Liver (tissue), 9 donors: ENCODE data around the gene PPP2R2C. TPM values are rescaled to one million over a fixed set of nuclear protein-coding genes. Genes with fewer than 3 reads are reported as not detected.

Experiments used
- DNase-seq: peaks from one replicate; pipeline ENCODE4 v3.0.0-alpha.2; 2017; ENCODE audit warnings: low spot score
- H3K27ac ChIP-seq, 2 donors: one replicate each; pipeline ENCODE4 v1.7.0; 2013; ENCODE audit warnings: inconsistent platforms in 2 of 2, low read length in 2 of 2, control low read depth in 1 of 2, low read depth in 1 of 2, mild to moderate bottlenecking in 1 of 2
- H3K27me3 ChIP-seq, 4 donors: one replicate each; pipeline versions ENCODE4 v1.6.1 to v1.7.0; 2013; ENCODE audit warnings: low read length in 3 of 4, inconsistent platforms in 1 of 4, mild to moderate bottlenecking in 1 of 4, moderate library complexity in 1 of 4; ENCODE audit not compliant: control insufficient read depth in 4 of 4, insufficient read depth in 4 of 4
- H3K36me3 ChIP-seq, 4 donors: one replicate each; pipeline versions ENCODE4 v1.6.1 to v1.7.0; 2013; ENCODE audit warnings: low read length in 3 of 4, mild to moderate bottlenecking in 3 of 4, low read depth in 1 of 4, moderate library complexity in 1 of 4; ENCODE audit not compliant: control insufficient read depth in 4 of 4, insufficient read depth in 3 of 4
- H3K4me1 ChIP-seq, 4 donors: one replicate each; pipeline versions ENCODE4 v1.6.1 to v1.7.0; 2013; ENCODE audit warnings: low read length in 3 of 4, mild to moderate bottlenecking in 3 of 4, moderate library complexity in 1 of 4; ENCODE audit not compliant: control insufficient read depth in 4 of 4, insufficient read depth in 4 of 4
- H3K4me3 ChIP-seq, 3 donors: one replicate each; pipeline versions ENCODE4 v1.6.1 to v1.7.0; 2013; ENCODE audit warnings: low read length in 3 of 3, control low read depth in 1 of 3, low read depth in 1 of 3, mild to moderate bottlenecking in 1 of 3
- H3K9ac ChIP-seq, 2 donors: one replicate each; pipeline ENCODE4 v1.7.0; 2013; ENCODE audit warnings: low read length in 2 of 2, mild to moderate bottlenecking in 2 of 2, moderate library complexity in 2 of 2, control low read depth in 1 of 2, low read depth in 1 of 2
- H3K9me3 ChIP-seq, 4 donors: one replicate each; pipeline versions ENCODE4 v1.6.1 to v1.7.0; 2013; ENCODE audit warnings: low read length in 3 of 4; ENCODE audit not compliant: control insufficient read depth in 4 of 4
- CTCF ChIP-seq: fragments of 150-350 bp; IDR thresholded peaks from 2 replicates; pipeline ENCODE4 v1.5.1; 2017; ENCODE audit warnings: improper control_type of control experiment, low read depth, low read length; ENCODE audit not compliant: missing input control
- EGR1 ChIP-seq, 2 donors: IDR thresholded peaks; 2 replicates each; pipeline ENCODE4 v1.6.1; 2016 to 2018; ENCODE audit warnings: antibody characterized with exemption in 2 of 2, low read depth in 2 of 2
- FOXA1 ChIP-seq: IDR thresholded peaks from 2 replicates; pipeline ENCODE4 v1.6.1; 2016; ENCODE audit warnings: antibody characterized with exemption
- FOXA2 ChIP-seq: IDR thresholded peaks from 2 replicates; pipeline ENCODE4 v1.6.1; 2016; ENCODE audit warnings: antibody characterized with exemption
- GABPA ChIP-seq, 2 donors: IDR thresholded peaks in 1 of 2; conservative IDR thresholded peaks in 1 of 2; 2 replicates each; pipeline ENCODE4 v1.6.1; 2016; ENCODE audit warnings: antibody characterized with exemption in 2 of 2, mild to moderate bottlenecking in 1 of 2, moderate library complexity in 1 of 2
- HNF4A ChIP-seq, 2 donors: conservative IDR thresholded peaks; 2 replicates each; pipeline ENCODE4 v1.6.1; 2016; ENCODE audit warnings: antibody characterized with exemption in 2 of 2, mild to moderate bottlenecking in 2 of 2
- HNF4G ChIP-seq: IDR thresholded peaks from 2 replicates; pipeline ENCODE4 v1.6.1; 2016; ENCODE audit warnings: antibody characterized with exemption
- MAX ChIP-seq: IDR thresholded peaks from 2 replicates; pipeline ENCODE4 v1.6.1; 2016; ENCODE audit warnings: antibody characterized with exemption
- NR2F2 ChIP-seq: IDR thresholded peaks from 2 replicates; pipeline ENCODE4 v1.6.1; 2016; ENCODE audit warnings: antibody characterized with exemption
- RAD21 ChIP-seq, 2 donors: IDR thresholded peaks; 2 replicates each; pipeline ENCODE4 v1.6.1; 2016; ENCODE audit warnings: antibody characterized with exemption in 2 of 2, mild to moderate bottlenecking in 2 of 2
- RXRA ChIP-seq, 2 donors: IDR thresholded peaks; 2 replicates each; pipeline ENCODE4 v1.6.1; 2017 to 2018; ENCODE audit warnings: antibody characterized with exemption in 2 of 2, mild to moderate bottlenecking in 1 of 2
- SP1 ChIP-seq: IDR thresholded peaks from 2 replicates; pipeline ENCODE4 v1.6.1; 2018; ENCODE audit warnings: antibody characterized with exemption, mild to moderate bottlenecking
- TAF1 ChIP-seq: conservative IDR thresholded peaks from 2 replicates; pipeline ENCODE4 v1.6.1; 2016; ENCODE audit warnings: antibody characterized with exemption, mild to moderate bottlenecking
- YY1 ChIP-seq: IDR thresholded peaks from 2 replicates; pipeline ENCODE4 v1.6.1; 2016; ENCODE audit warnings: antibody characterized with exemption, mild to moderate bottlenecking
- ZBTB33 ChIP-seq: IDR thresholded peaks from 2 replicates; pipeline ENCODE4 v1.6.1; 2016; ENCODE audit warnings: antibody characterized with exemption
- WGBS: extraction: QIAGEN DNeasy Blood & Tissue Kit; methylation state at CpG from one replicate; pipeline ENCODE4 v1.1.7; 2013; 5-methylcytosine and 5-hydroxymethylcytosine counted together
- polyA plus RNA-seq, 2 donors: library from polyadenylated mRNA; stranded (reverse) in 1 of 2; unstranded in 1 of 2; fragments of 200-250 nt in 1 of 2; fragments of >200 nt in 1 of 2; fragmentation: Nextera tagmentation in 1 of 2; extraction: Ambion mirVana in 1 of 2; gene quantifications; one replicate each; pipeline versions ENCODE4 v1.2.1 to v1.2.3, GENCODE V29; 2013 to 2015
- total RNA-seq, 2 donors: library from RNA; depleted of rRNA; stranded (reverse); fragments of >200 nt; gene quantifications; one replicate each; pipeline ENCODE4 v1.2.3, GENCODE V29; 2014
- TF ChIP-seq, protein P1 (sequence below): IDR thresholded peaks from 2 replicates; pipeline ENCODE4 v1.6.1; 2016; ENCODE audit warnings: antibody characterized with exemption
- donor health status: healthy.
- donor health status: healthy.
- donor health status: healthy.
- donor health status: healthy.
- donor health status: healthy.

PPP2R2C gene
- total and polyA plus RNA-seq, 4 donors = under 0.01 to 0.01 TPM; not detected in 2

- Histone ChIP-seq H3K9ac (no peak overlapping the region), H3K9me3 (no peaks in the 10 kb centered on the region), H3K36me3 (no peaks in the 10 kb centered on the region), H3K4me1 (peaks cover 8 to 17% (median 11%) of the 10 kb centered on the region in 4 donors), H3K27ac (no peak overlapping the region), H3K27me3 (peaks cover 2 to 14% (median 3%) of the 10 kb centered on the region in 4 donors), H3K4me3 (peak overlapping the region in 1 of 3 donors; percentile 47)
- 2% methylated on average over 85 of the region's 85 CpGs for WGBS
- peak; percentile 37 for DNase-seq
- TF ChIP-seq SP1 = no peak
- no peak for TF ChIP-seq MAX
- no peak for TF ChIP-seq HNF4A (conservative IDR thresholded peaks at IDR 0.05)
- TF ChIP-seq FOXA1 = no peak
- TF ChIP-seq ZBTB33 = no peak
- TF ChIP-seq, protein P1, sequence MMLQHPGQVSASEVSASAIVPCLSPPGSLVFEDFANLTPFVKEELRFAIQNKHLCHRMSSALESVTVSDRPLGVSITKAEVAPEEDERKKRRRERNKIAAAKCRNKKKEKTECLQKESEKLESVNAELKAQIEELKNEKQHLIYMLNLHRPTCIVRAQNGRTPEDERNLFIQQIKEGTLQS = no peak
- TF ChIP-seq FOXA2 = no peak
- TF ChIP-seq YY1 = no peak
- no peak for TF ChIP-seq HNF4G
Measured at GRCh38 chr4:6470502-6471306, 1.7 kb downstream of the PPP2R2C start.

GRCh38 chr4:6469898-6470501 lies 2.4 kb downstream of the PPP2R2C start:
- H3K27ac ChIP-seq = no peak overlapping the region
- TF ChIP-seq EGR1 (IDR thresholded peaks at IDR 0.05; ENCODE audit: low read depth in 2 of 2) (no peak), RXRA (IDR thresholded peaks at IDR 0.05) (no peak), HNF4G (no peak), TAF1 (no peak), NR2F2 (no peak), SP1 (no peak), ZBTB33 (no peak), CTCF (no peak), YY1 (no peak), RAD21 (IDR thresholded peaks at IDR 0.05) (no peak), MAX (no peak), HNF4A (conservative IDR thresholded peaks at IDR 0.05) (no peak), FOXA2 (no peak), GABPA (IDR thresholded peaks at IDR 0.05 in 1 of 2, conservative IDR thresholded peaks at IDR 0.05 in 1 of 2) (no peak), FOXA1 (no peak)
- TF ChIP-seq, protein P1 = no peak
- H3K27me3 ChIP-seq = peaks cover 2 to 14% (median 3%) of the 10 kb centered on the region in 4 donors
- DNase-seq = peak; percentile 24
- H3K4me3 ChIP-seq = no peak overlapping the region
- no peaks in the 10 kb centered on the region for H3K9me3 ChIP-seq
- 51% methylated on average over 18 of the region's 18 CpGs for WGBS
- H3K4me1 ChIP-seq = peaks cover 8 to 17% (median 11%) of the 10 kb centered on the region in 4 donors
- H3K36me3 ChIP-seq = no peaks in the 10 kb centered on the region
- no peak overlapping the region for H3K9ac ChIP-seq
